ENCODE data around the gene PTPRM.

Gene PTPRM

GRCh38 chr18:8412117-8412516 lies 845.0 kb downstream of the PTPRM start:
- no peaks in the 10 kb centered on the region for H3K27me3 ChIP-seq (ENCODE audit: control insufficient read depth, insufficient read depth, low read length, poor library complexity, severe bottlenecking)
- peaks cover 2% of the 10 kb centered on the region for H3K9me3 ChIP-seq (ENCODE audit: control insufficient read depth, low read length)
- no peak overlapping the region for H3K4me3 ChIP-seq (ENCODE audit: insufficient read depth, low read depth, low read length)
- H3K27ac ChIP-seq (ENCODE audit: insufficient read depth, low read depth, low read length, poor library complexity, severe bottlenecking): no peak overlapping the region
- no peaks in the 10 kb centered on the region for H3K36me3 ChIP-seq (ENCODE audit: control insufficient read depth, insufficient read depth, low read length)
- WGBS, 2 experiments: 94 to 95% methylated on average over 8 of the region's 8 CpGs
- H3K4me1 ChIP-seq (ENCODE audit: control insufficient read depth, insufficient read depth, low read length): no peaks in the 10 kb centered on the region

GRCh38 chr18:8413189-8413588 lies 846.1 kb downstream of the PTPRM start:
- H3K27me3 ChIP-seq (ENCODE audit: control insufficient read depth, insufficient read depth, low read length, poor library complexity, severe bottlenecking): no peaks in the 10 kb centered on the region
- WGBS, 2 experiments: 93 to 95% methylated on average over 2 of the region's 2 CpGs
- H3K4me1 ChIP-seq (ENCODE audit: control insufficient read depth, insufficient read depth, low read length): no peaks in the 10 kb centered on the region
- no peak overlapping the region for H3K4me3 ChIP-seq (ENCODE audit: insufficient read depth, low read depth, low read length)
- no peak overlapping the region for H3K27ac ChIP-seq (ENCODE audit: insufficient read depth, low read depth, low read length, poor library complexity, severe bottlenecking)
- H3K36me3 ChIP-seq (ENCODE audit: control insufficient read depth, insufficient read depth, low read length): no peaks in the 10 kb centered on the region
- peaks cover 2% of the 10 kb centered on the region for H3K9me3 ChIP-seq (ENCODE audit: control insufficient read depth, low read length)

GRCh38 chr18:8413751-8414150 lies 846.6 kb downstream of the PTPRM start:
- Histone ChIP-seq H3K9me3 (ENCODE audit: control insufficient read depth, low read length) (peaks cover 2% of the 10 kb centered on the region), H3K4me3 (ENCODE audit: insufficient read depth, low read depth, low read length) (no peak overlapping the region), H3K36me3 (ENCODE audit: control insufficient read depth, insufficient read depth, low read length) (no peaks in the 10 kb centered on the region), H3K27ac (ENCODE audit: insufficient read depth, low read depth, low read length, poor library complexity, severe bottlenecking) (no peak overlapping the region), H3K4me1 (ENCODE audit: control insufficient read depth, insufficient read depth, low read length) (no peaks in the 10 kb centered on the region), H3K27me3 (ENCODE audit: control insufficient read depth, insufficient read depth, low read length, poor library complexity, severe bottlenecking) (no peaks in the 10 kb centered on the region)
- WGBS, 2 experiments: 81% methylated on average over 6 of the region's 6 CpGs

- Histone ChIP-seq H3K4me1 (ENCODE audit: control insufficient read depth, insufficient read depth, low read length) (no peaks in the 10 kb centered on the region), H3K36me3 (ENCODE audit: control insufficient read depth, insufficient read depth, low read length) (no peaks in the 10 kb centered on the region), H3K27me3 (ENCODE audit: control insufficient read depth, insufficient read depth, low read length, poor library complexity, severe bottlenecking) (no peaks in the 10 kb centered on the region), H3K4me3 (ENCODE audit: insufficient read depth, low read depth, low read length) (no peak overlapping the region), H3K27ac (ENCODE audit: insufficient read depth, low read depth, low read length, poor library complexity, severe bottlenecking) (no peak overlapping the region), H3K9me3 (ENCODE audit: control insufficient read depth, low read length) (no peaks in the 10 kb centered on the region)
- WGBS, 2 experiments: 72 to 74% methylated on average over 15 of the region's 15 CpGs
These were observed 849.3 kb downstream of the PTPRM start for GRCh38 chr18:8416212-8417019.

- 92 to 96% methylated on average over 3 of the region's 3 CpGs for WGBS, 2 experiments
- Histone ChIP-seq H3K9me3 (ENCODE audit: control insufficient read depth, low read length) (no peaks in the 10 kb centered on the region), H3K4me3 (ENCODE audit: insufficient read depth, low read depth, low read length) (no peak overlapping the region), H3K27ac (ENCODE audit: insufficient read depth, low read depth, low read length, poor library complexity, severe bottlenecking) (no peak overlapping the region), H3K36me3 (ENCODE audit: control insufficient read depth, insufficient read depth, low read length) (no peaks in the 10 kb centered on the region), H3K27me3 (ENCODE audit: control insufficient read depth, insufficient read depth, low read length, poor library complexity, severe bottlenecking) (no peaks in the 10 kb centered on the region), H3K4me1 (ENCODE audit: control insufficient read depth, insufficient read depth, low read length) (peaks cover 8% of the 10 kb centered on the region)
These were observed 855.3 kb downstream of the PTPRM start for GRCh38 chr18:8422391-8422790.

- 84 to 88% methylated on average over 11 of the region's 11 CpGs for WGBS, 2 experiments
- H3K4me3 ChIP-seq (ENCODE audit: insufficient read depth, low read depth, low read length): no peak overlapping the region
- H3K9me3 ChIP-seq (ENCODE audit: control insufficient read depth, low read length): no peaks in the 10 kb centered on the region
- H3K4me1 ChIP-seq (ENCODE audit: control insufficient read depth, insufficient read depth, low read length): peaks cover 8% of the 10 kb centered on the region
- H3K36me3 ChIP-seq (ENCODE audit: control insufficient read depth, insufficient read depth, low read length): no peaks in the 10 kb centered on the region
- no peaks in the 10 kb centered on the region for H3K27me3 ChIP-seq (ENCODE audit: control insufficient read depth, insufficient read depth, low read length, poor library complexity, severe bottlenecking)
- H3K27ac ChIP-seq (ENCODE audit: insufficient read depth, low read depth, low read length, poor library complexity, severe bottlenecking): no peak overlapping the region
These were observed 856.0 kb downstream of the PTPRM start for GRCh38 chr18:8423051-8423557.

GRCh38 chr18:8424481-8424880 lies 857.4 kb downstream of the PTPRM start:
- Histone ChIP-seq H3K36me3 (ENCODE audit: control insufficient read depth, insufficient read depth, low read length) (no peaks in the 10 kb centered on the region), H3K27ac (ENCODE audit: insufficient read depth, low read depth, low read length, poor library complexity, severe bottlenecking) (no peak overlapping the region), H3K27me3 (ENCODE audit: control insufficient read depth, insufficient read depth, low read length, poor library complexity, severe bottlenecking) (no peaks in the 10 kb centered on the region), H3K4me3 (ENCODE audit: insufficient read depth, low read depth, low read length) (no peak overlapping the region), H3K4me1 (ENCODE audit: control insufficient read depth, insufficient read depth, low read length) (peaks cover 8% of the 10 kb centered on the region), H3K9me3 (ENCODE audit: control insufficient read depth, low read length) (no peaks in the 10 kb centered on the region)
- 44 to 56% methylated on average over 7 of the region's 7 CpGs for whole genome bisulfite sequencing, 2 experiments

- Histone ChIP-seq H3K36me3 (ENCODE audit: control insufficient read depth, insufficient read depth, low read length) (no peaks in the 10 kb centered on the region), H3K27me3 (ENCODE audit: control insufficient read depth, insufficient read depth, low read length, poor library complexity, severe bottlenecking) (no peaks in the 10 kb centered on the region), H3K4me3 (ENCODE audit: insufficient read depth, low read depth, low read length) (no peak overlapping the region), H3K4me1 (ENCODE audit: control insufficient read depth, insufficient read depth, low read length) (peaks cover 8% of the 10 kb centered on the region), H3K27ac (ENCODE audit: insufficient read depth, low read depth, low read length, poor library complexity, severe bottlenecking) (no peak overlapping the region), H3K9me3 (ENCODE audit: control insufficient read depth, low read length) (no peaks in the 10 kb centered on the region)
- WGBS, 2 experiments: 56 to 72% methylated on average over 13 of the region's 13 CpGs
These were observed 858.0 kb downstream of the PTPRM start for GRCh38 chr18:8424917-8425725.

- H3K36me3 ChIP-seq (ENCODE audit: control insufficient read depth, insufficient read depth, low read length): no peaks in the 10 kb centered on the region
- no peak overlapping the region for H3K4me3 ChIP-seq (ENCODE audit: insufficient read depth, low read depth, low read length)
- 83% methylated on average over 13 of the region's 13 CpGs for WGBS, 2 experiments
- H3K27ac ChIP-seq (ENCODE audit: insufficient read depth, low read depth, low read length, poor library complexity, severe bottlenecking): no peak overlapping the region
- H3K27me3 ChIP-seq (ENCODE audit: control insufficient read depth, insufficient read depth, low read length, poor library complexity, severe bottlenecking): no peaks in the 10 kb centered on the region
- H3K4me1 ChIP-seq (ENCODE audit: control insufficient read depth, insufficient read depth, low read length): peaks cover 8% of the 10 kb centered on the region
- H3K9me3 ChIP-seq (ENCODE audit: control insufficient read depth, low read length): no peaks in the 10 kb centered on the region
These were observed 859.3 kb downstream of the PTPRM start for GRCh38 chr18:8426401-8426800.

- Histone ChIP-seq H3K9me3 (ENCODE audit: control insufficient read depth, low read length) (no peaks in the 10 kb centered on the region), H3K4me1 (ENCODE audit: control insufficient read depth, insufficient read depth, low read length) (peaks cover 8% of the 10 kb centered on the region), H3K4me3 (ENCODE audit: insufficient read depth, low read depth, low read length) (no peak overlapping the region), H3K27me3 (ENCODE audit: control insufficient read depth, insufficient read depth, low read length, poor library complexity, severe bottlenecking) (no peaks in the 10 kb centered on the region), H3K36me3 (ENCODE audit: control insufficient read depth, insufficient read depth, low read length) (no peaks in the 10 kb centered on the region), H3K27ac (ENCODE audit: insufficient read depth, low read depth, low read length, poor library complexity, severe bottlenecking) (no peak overlapping the region)
- 94 to 95% methylated on average over 1 of the region's 1 CpG for WGBS, 2 experiments
These were observed 860.2 kb downstream of the PTPRM start for GRCh38 chr18:8427339-8427738.

Measured in ectodermal cell (in vitro differentiated cells).